GM18507 (cell line): ENCODE data around the gene ELN.

Experiments
- DNase-seq: peaks from one replicate; pipeline ENCODE4 v3.0.0; 2011; ENCODE audit warnings: low read depth; ENCODE audit not compliant: insufficient read length; ENCODE audit errors: extremely low spot score
- FAIRE-seq: peaks from 2 replicates; lab custom pipeline; 2011; peaks lifted over from hg19 to GRCh38; lab: Jason Lieb, UNC

Gene ELN

GRCh38 chr7:74106846-74107245 is 78.9 kb downstream of the ELN start:
- FAIRE-seq (no peak), DNase-seq (no peak)

DNA sequence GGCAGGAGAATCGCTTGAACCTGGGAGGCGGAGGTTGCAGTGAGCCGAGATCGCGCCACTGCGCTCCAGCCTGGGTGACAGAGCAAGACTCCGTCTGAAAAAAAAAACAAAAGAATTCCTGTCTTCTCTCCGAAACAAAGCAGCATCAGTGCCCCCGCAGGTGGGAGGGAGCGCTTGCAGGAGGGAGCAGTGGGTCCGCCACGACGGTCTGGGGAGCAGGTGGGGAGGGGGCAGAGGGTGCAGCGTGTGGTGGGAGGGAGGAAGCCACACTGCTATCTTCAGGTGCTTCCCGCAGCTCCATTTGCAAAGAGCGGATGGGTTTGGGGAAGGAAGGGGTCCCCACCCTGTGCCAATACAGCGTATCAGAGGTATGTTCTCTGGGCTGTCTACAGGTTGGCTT is 87.4 kb downstream of the ELN start:
- DNase-seq: no peak
- FAIRE-seq: no peak

GRCh38 chr7:74116356-74116755 is 88.4 kb downstream of the ELN start:
- DNase-seq (no peak), FAIRE-seq (no peak)
